ENCODE results near the gene GPN2.

The GPN2 gene

GRCh38 chr1:26855636-26856035, 34.4 kb downstream of the GPN2 start:
- DNase-seq (ENCODE audit: low spot score): no peak
- peak overlapping the region; percentile 100 for H3K27ac ChIP-seq
- POLR2A ChIA-PET (ENCODE audit: low non-redundant PET): interaction anchor here (2.5 kb wide), 1 partner anchor 9 kb away, joined by 10 read pairs; no protein-coding TSS in a partner anchor
- CTCF ChIA-PET: interaction anchor here (0.6 kb wide), 2 partner anchors 53 to 63 kb away, joined by 3 read pairs; no protein-coding TSS in a partner anchor
- no peak for TF ChIP-seq CTCF (conservative IDR thresholded peaks at IDR 0.05; ENCODE audit: low read depth)

GRCh38 chr1:26854906-26855305, 35.2 kb downstream of the GPN2 start:
- peak; percentile 80 for DNase-seq (ENCODE audit: low spot score)
- CTCF ChIA-PET: no interaction called here
- POLR2A ChIA-PET (ENCODE audit: low non-redundant PET): interaction anchor here (2.5 kb wide), 1 partner anchor 10 kb away, joined by 10 read pairs; no protein-coding TSS in a partner anchor
- peak overlapping the region; percentile 100 for H3K27ac ChIP-seq
- TF ChIP-seq CTCF (conservative IDR thresholded peaks at IDR 0.05; ENCODE audit: low read depth): no peak

GRCh38 chr1:26853600-26853999, 36.5 kb downstream of the GPN2 start:
- CTCF ChIA-PET: interaction anchor here (0.6 to 0.9 kb wide), 4 partner anchors 14 to 1495 kb away, joined by 3 to 5 read pairs (median 3); no protein-coding TSS in a partner anchor
- no peak for DNase-seq (ENCODE audit: low spot score)
- POLR2A ChIA-PET (ENCODE audit: low non-redundant PET): interaction anchor here (0.6 to 0.9 kb wide), 2 partner anchors 11 to 16 kb away, joined by 3 read pairs; no protein-coding TSS in a partner anchor
- no peak for TF ChIP-seq CTCF (conservative IDR thresholded peaks at IDR 0.05; ENCODE audit: low read depth)
- peak overlapping the region; percentile 100 for H3K27ac ChIP-seq

- POLR2A ChIA-PET (ENCODE audit: low non-redundant PET): interaction anchor here (0.6 to 0.9 kb wide), 2 partner anchors 12 to 17 kb away, joined by 3 read pairs; no protein-coding TSS in a partner anchor
- DNase-seq (ENCODE audit: low spot score): peak; percentile 88
- CTCF ChIA-PET: interaction anchor here (0.6 to 0.9 kb wide), 4 partner anchors 15 to 1496 kb away, joined by 3 to 5 read pairs (median 3); no protein-coding TSS in a partner anchor
- peak; percentile 88 for TF ChIP-seq CTCF (conservative IDR thresholded peaks at IDR 0.05; ENCODE audit: low read depth)
- peak overlapping the region; percentile 100 for H3K27ac ChIP-seq
These were observed 36.9 kb downstream of the GPN2 start for GRCh38 chr1:26853156-26853555.

GRCh38 chr1:26852701-26853100, 37.4 kb downstream of the GPN2 start:
- no peak for DNase-seq (ENCODE audit: low spot score)
- CTCF ChIA-PET: no interaction called here
- TF ChIP-seq CTCF (conservative IDR thresholded peaks at IDR 0.05; ENCODE audit: low read depth): no peak
- H3K27ac ChIP-seq: peak overlapping the region; percentile 100
- POLR2A ChIA-PET (ENCODE audit: low non-redundant PET): interaction anchor here (0.6 to 0.9 kb wide), 2 partner anchors 12 to 17 kb away, joined by 3 read pairs; no protein-coding TSS in a partner anchor

- ChIA-PET POLR2A (ENCODE audit: low non-redundant PET) (no interaction called here), CTCF (interaction anchor here (0.7 to 1.0 kb wide), 3 partner anchors 11 to 279 kb away, joined by 3 to 4 read pairs (median 3); no protein-coding TSS in a partner anchor)
- no peak for TF ChIP-seq CTCF (conservative IDR thresholded peaks at IDR 0.05; ENCODE audit: low read depth)
- peak overlapping the region; percentile 100 for H3K27ac ChIP-seq
- no peak for DNase-seq (ENCODE audit: low spot score)
These were observed 38.9 kb downstream of the GPN2 start for GRCh38 chr1:26851106-26851684.

Measured in RWPE1 (cell line).